DOHH2 (cell line): ENCODE data around the gene GPR149.

Source experiments
- H3F3A ChIP-seq: fragments of 200-600 bp; sonication (generic), shearing (Covaris generic); 2 replicates; pipeline ENCODE4 v1.6.0; 2016; ENCODE audit warnings: antibody characterized with exemption, mild to moderate bottlenecking; ENCODE audit not compliant: control insufficient read depth, insufficient read depth
- H3K27ac ChIP-seq: fragments of 200-600 bp; sonication (generic); 2 replicates; pipeline ENCODE4 v1.5.1; 2014; ENCODE audit warnings: low read depth, mild to moderate bottlenecking, low read length, moderate library complexity
- H3K27me3 ChIP-seq: fragments of 200-600 bp; sonication (generic); 2 replicates; pipeline ENCODE4 v1.6.1; 2014; ENCODE audit warnings: mild to moderate bottlenecking, low read length, mixed read lengths; ENCODE audit not compliant: control insufficient read depth
- H3K36me3 ChIP-seq: fragments of 200-600 bp; sonication (generic); 2 replicates; pipeline ENCODE4 v1.6.1; 2014; ENCODE audit warnings: mild to moderate bottlenecking, low read length, moderate library complexity, mixed read lengths; ENCODE audit not compliant: control insufficient read depth
- H3K4me1 ChIP-seq: fragments of 200-600 bp; sonication (generic); 2 replicates; pipeline ENCODE4 v1.6.1; 2014; ENCODE audit warnings: mild to moderate bottlenecking, low read length, mixed read lengths; ENCODE audit not compliant: control insufficient read depth
- H3K4me2 ChIP-seq: fragments of 200-600 bp; sonication (generic); 2 replicates; pipeline ENCODE4 v1.6.0; 2014; ENCODE audit warnings: mild to moderate bottlenecking, low read length, moderate library complexity
- H3K4me3 ChIP-seq: fragments of 200-600 bp; sonication (generic); 2 replicates; pipeline ENCODE4 v1.5.1; 2014; ENCODE audit warnings: mild to moderate bottlenecking, low read length, mixed read lengths
- H3K79me2 ChIP-seq: fragments of 200-600 bp; sonication (generic); 2 replicates; pipeline ENCODE4 v1.6.1; 2014; ENCODE audit warnings: mild to moderate bottlenecking, low read length, mixed read lengths; ENCODE audit not compliant: control insufficient read depth
- H3K9me2 ChIP-seq: fragments of 200-600 bp; sonication (generic); replicated peaks from 2 replicates; pipeline ENCODE4 v1.6.1; 2014; ENCODE audit warnings: mild to moderate bottlenecking, low read length, mixed read lengths; ENCODE audit not compliant: control insufficient read depth
- H3K9me3 ChIP-seq: fragments of 200-600 bp; sonication (generic); 2 replicates; pipeline ENCODE4 v1.6.1; 2014; ENCODE audit warnings: antibody characterized with exemption, low read length, mixed read lengths; ENCODE audit not compliant: control insufficient read depth, insufficient read depth
- H4K20me1 ChIP-seq: fragments of 200-600 bp; sonication (generic); 2 replicates; pipeline ENCODE4 v1.6.0; 2014; ENCODE audit warnings: low read depth, mild to moderate bottlenecking, antibody characterized with exemption, low read length, moderate library complexity; ENCODE audit not compliant: control insufficient read depth, insufficient read depth
- CTCF ChIP-seq: fragments of 200-600 bp; sonication (generic); IDR thresholded peaks from one replicate; pipeline ENCODE4 v1.5.1; 2014; ENCODE audit warnings: antibody characterized with exemption, mild to moderate bottlenecking, low read depth, low read length; ENCODE audit not compliant: poor library complexity, severe bottlenecking
- EZH2phosphoT487 ChIP-seq: fragments of 200-600 bp; sonication (generic); IDR thresholded peaks from 2 replicates; pipeline ENCODE4 v1.6.1; 2017; ENCODE audit warnings: borderline replicate concordance, mild to moderate bottlenecking, antibody characterized with exemption, low read length, moderate library complexity, mixed read lengths

GPR149 gene

GRCh38 chr3:154316974-154317767, 112.8 kb downstream of the GPR149 start:
- TF ChIP-seq CTCF (no peak), EZH2phosphoT487 (no peak)
- Histone ChIP-seq H3K4me3 (no peak overlapping the region), H3K4me2 (no peak overlapping the region), H4K20me1 (peaks cover 2% of the 10 kb centered on the region; the same call in 1 of the 2 replicates), H3F3A (0 out of 2 replicates have a peak, but pooled peaks cover 4% of the 10 kb centered on the region), H3K9me2 (no peaks in the 10 kb centered on the region), H3K9me3 (no peaks in the 10 kb centered on the region), H3K79me2 (peaks cover 74% of the 10 kb centered on the region), H3K27me3 (no peaks in the 10 kb centered on the region), H3K27ac (no peak overlapping the region), H3K4me1 (peaks cover 37% of the 10 kb centered on the region), H3K36me3 (peaks cover 94% of the 10 kb centered on the region)

- no peaks in the 10 kb centered on the region for H3K9me2 ChIP-seq
- no peak overlapping the region for H3K27ac ChIP-seq
- H3K27me3 ChIP-seq = no peaks in the 10 kb centered on the region
- peaks cover 8% of the 10 kb centered on the region; the same call in 1 of the 2 replicates for H3K4me1 ChIP-seq
- 0 out of 2 replicates have a peak, but pooled peaks cover 2% of the 10 kb centered on the region for H4K20me1 ChIP-seq
- TF ChIP-seq CTCF (no peak), EZH2phosphoT487 (no peak)
- H3K4me2 ChIP-seq = no peak overlapping the region
- no peak overlapping the region for H3K4me3 ChIP-seq
- peaks cover 86% of the 10 kb centered on the region for H3K36me3 ChIP-seq
- 0 out of 2 replicates have a peak, but pooled peaks cover 4% of the 10 kb centered on the region for H3F3A ChIP-seq
- H3K79me2 ChIP-seq = peaks cover 44% of the 10 kb centered on the region
- H3K9me3 ChIP-seq = no peaks in the 10 kb centered on the region
Measured at GRCh38 chr3:154314152-154314551, 115.8 kb downstream of the GPR149 start.

GRCh38 chr3:154310840-154311239, 119.2 kb downstream of the GPR149 start:
- Histone ChIP-seq H3K79me2 (peaks cover 29% of the 10 kb centered on the region), H4K20me1 (no peaks in the 10 kb centered on the region), H3K4me3 (no peak overlapping the region), H3F3A (peaks cover 6% of the 10 kb centered on the region; the same call in 1 of the 2 replicates), H3K4me1 (peaks cover 31% of the 10 kb centered on the region), H3K9me3 (no peaks in the 10 kb centered on the region), H3K27me3 (no peaks in the 10 kb centered on the region), H3K27ac (no peak overlapping the region), H3K36me3 (peaks cover 86% of the 10 kb centered on the region), H3K9me2 (no peaks in the 10 kb centered on the region), H3K4me2 (no peak overlapping the region)
- no peak for TF ChIP-seq EZH2phosphoT487
- no peak for TF ChIP-seq CTCF
